Peyer's patch (tissue), 4 donors: ENCODE data around the gene EXOC4. TPM values are rescaled to one million over a fixed set of nuclear protein-coding genes. Genes with fewer than 3 reads are reported as not detected.

Source experiments
- DNase-seq, 3 donors: peaks; one replicate each; pipeline ENCODE4 v3.0.0-alpha.2; 2017 to 2019
- H3K27ac ChIP-seq, 4 donors: fragments of 200-600 bp; sonication (generic); one replicate each; pipeline ENCODE4 v1.5.1; 2016 to 2019
- H3K27me3 ChIP-seq, 2 donors: fragments of 200-600 bp; sonication (generic); one replicate each; pipeline ENCODE4 v1.5.1; 2019
- H3K36me3 ChIP-seq, 3 donors: fragments of 200-600 bp; sonication (generic); one replicate each; pipeline ENCODE4 v1.5.1; 2016 to 2019
- H3K4me1 ChIP-seq, 4 donors: fragments of 200-600 bp; sonication (generic); one replicate each; pipeline ENCODE4 v1.5.1; 2016 to 2019
- H3K4me3 ChIP-seq, 4 donors: fragments of 200-600 bp; sonication (generic); 1 replicate in 3 of 4; 2 replicates in 1 of 4; pipeline ENCODE4 v1.5.1; 2016 to 2019; ENCODE audit warnings: mild to moderate bottlenecking in 1 of 4
- H3K9me3 ChIP-seq, 4 donors: fragments of 200-600 bp; sonication (generic); one replicate each; pipeline ENCODE4 v1.5.1; 2016 to 2019; ENCODE audit warnings: mild to moderate bottlenecking in 1 of 4
- CTCF ChIP-seq, 6 experiments: fragments of 450-650 bp in 4 of 6; fragments of 200-600 bp in 2 of 6; sonication (generic) in 1 of 6; IDR thresholded peaks; one replicate each; pipeline ENCODE4 v1.5.1; 2017 to 2019; ENCODE audit warnings: antibody characterized with exemption in 6 of 6, mild to moderate bottlenecking in 3 of 6, moderate library complexity in 1 of 6
- POLR2A ChIP-seq, 2 donors: fragments of 450-650 bp; IDR thresholded peaks; one replicate each; pipeline ENCODE4 v1.5.1; 2017; ENCODE audit warnings: antibody characterized with exemption in 2 of 2, mild to moderate bottlenecking in 2 of 2, moderate library complexity in 2 of 2
- total RNA-seq, 4 donors: library from RNA; depleted of rRNA; stranded (reverse); fragments of >200 nt; gene quantifications; one replicate each; pipeline ENCODE4 v1.1.0, GENCODE V29; 2016

The EXOC4 gene
- total RNA-seq, 4 donors from 2014 or later = 128 to 502 (median 141) TPM

GRCh38 chr7:133911724-133912123 is 658.8 kb downstream of the EXOC4 start:
- Histone ChIP-seq H3K4me1 (no peaks in the 10 kb centered on the region), H3K9me3 (no peaks in the 10 kb centered on the region), H3K27ac (no peak overlapping the region), H3K4me3 (no peak overlapping the region), H3K36me3 (no peaks in the 10 kb centered on the region), H3K27me3 (no peaks in the 10 kb centered on the region)
- DNase-seq = no peak
- TF ChIP-seq CTCF (IDR thresholded peaks at IDR 0.05) = no peak
- TF ChIP-seq POLR2A (IDR thresholded peaks at IDR 0.05) = no peak

GRCh38 chr7:133912916-133913697 is 660.2 kb downstream of the EXOC4 start:
- Histone ChIP-seq H3K36me3 (no peaks in the 10 kb centered on the region), H3K27ac (no peak overlapping the region), H3K9me3 (no peaks in the 10 kb centered on the region), H3K4me1 (no peaks in the 10 kb centered on the region), H3K4me3 (no peak overlapping the region), H3K27me3 (no peaks in the 10 kb centered on the region)
- TF ChIP-seq POLR2A (IDR thresholded peaks at IDR 0.05) (no peak), CTCF (IDR thresholded peaks at IDR 0.05) (no peak)
- DNase-seq = no peak

- peaks cover 0 to 6% (median 0%) of the 10 kb centered on the region in 4 donors for H3K9me3 ChIP-seq
- DNase-seq = no peak
- H3K4me1 ChIP-seq = no peaks in the 10 kb centered on the region
- no peak for TF ChIP-seq CTCF (IDR thresholded peaks at IDR 0.05)
- no peak for TF ChIP-seq POLR2A (IDR thresholded peaks at IDR 0.05)
- H3K27ac ChIP-seq = no peak overlapping the region
- peaks cover 0 to 22% (median 0%) of the 10 kb centered on the region in 3 donors for H3K36me3 ChIP-seq
- no peaks in the 10 kb centered on the region for H3K27me3 ChIP-seq
- H3K4me3 ChIP-seq = no peak overlapping the region
Measured at GRCh38 chr7:133916621-133917020, 663.7 kb downstream of the EXOC4 start.

GRCh38 chr7:133919810-133920209 is 666.9 kb downstream of the EXOC4 start:
- TF ChIP-seq CTCF (IDR thresholded peaks at IDR 0.05) = no peak
- no peak for TF ChIP-seq POLR2A (IDR thresholded peaks at IDR 0.05)
- H3K36me3 ChIP-seq = peaks cover 0 to 22% (median 0%) of the 10 kb centered on the region in 3 donors
- H3K27me3 ChIP-seq = no peaks in the 10 kb centered on the region
- no peak for DNase-seq
- no peak overlapping the region for H3K4me3 ChIP-seq
- H3K9me3 ChIP-seq = peaks cover 0 to 6% (median 0%) of the 10 kb centered on the region in 4 donors
- H3K4me1 ChIP-seq = no peaks in the 10 kb centered on the region
- no peak overlapping the region for H3K27ac ChIP-seq

- H3K4me1 ChIP-seq = no peaks in the 10 kb centered on the region
- peaks cover 0 to 6% (median 0%) of the 10 kb centered on the region in 4 donors for H3K9me3 ChIP-seq
- no peak overlapping the region for H3K27ac ChIP-seq
- H3K36me3 ChIP-seq = peaks cover 0 to 22% (median 0%) of the 10 kb centered on the region in 3 donors
- TF ChIP-seq POLR2A (IDR thresholded peaks at IDR 0.05) = no peak
- no peak for TF ChIP-seq CTCF (IDR thresholded peaks at IDR 0.05)
- H3K27me3 ChIP-seq = no peaks in the 10 kb centered on the region
- H3K4me3 ChIP-seq = no peak overlapping the region
- DNase-seq = no peak
Measured at GRCh38 chr7:133921635-133922182, 668.8 kb downstream of the EXOC4 start.
